Natural killer cell treated with Interleukin-12 subunit alpha and Interleukin-12 subunit beta and Interleukin-15 and Interleukin-18, amount 100 ng/mL, for 72 hours (primary cell): ENCODE measurements around the gene DZANK1. TPM values are rescaled to one million over a fixed set of nuclear protein-coding genes. Genes with fewer than 3 reads are reported as not detected.

Experiments
- total RNA-seq, 2 donors: library from RNA; stranded (reverse); gene quantifications; one replicate each; pipeline ENCODE4 v1.2.3, GENCODE V29; 2022

The DZANK1 gene
- total RNA-seq, 2 donors from 2014 or later: 2.2 to 6.5 TPM

Other genes with a start within 250 kb of the DZANK1 start
- 10 to 100 TPM in 1 of 2 donors, 1 to 10 TPM in 1; 6.6 to 11.2 TPM for gene ZNF133, start 178.5 kb downstream of the DZANK1 start, total RNA-seq
- gene POLR3F, start 360 bp upstream of the DZANK1 start, total RNA-seq: 10 to 100 TPM; 12.7 to 15.2 TPM
- 10 to 100 TPM in 1 of 2 donors, 1 to 10 TPM in 1; 7.5 to 10.5 TPM for gene RBBP9, start 30.2 kb upstream of the DZANK1 start, total RNA-seq
- gene SEC23B, start 40.9 kb upstream of the DZANK1 start, total RNA-seq: 100 to 1,000 TPM; 123 to 172 TPM
- gene SMIM26, start 100.4 kb upstream of the DZANK1 start, total RNA-seq: 10 to 100 TPM; 41.8 to 44.4 TPM
- gene DTD1, start 121.0 kb upstream of the DZANK1 start, total RNA-seq: 10 to 100 TPM; 46.1 to 49.8 TPM